RCC 7860 (cell line): ENCODE data around the gene TTC23L.
"Not testable (repeated sequence)": the region's sequence is repeated elsewhere in the genome, so short reads cannot be mapped to it uniquely, and the experiment has no call there.

Experiments used
- DNase-seq: peaks from one replicate; pipeline ENCODE4 v3.0.0-alpha.2; 2015; ENCODE audit warnings: low spot score
- FAIRE-seq: peaks from 2 replicates; lab custom pipeline; 2012; peaks lifted over from hg19 to GRCh38; lab: Jason Lieb, UNC

TTC23L gene, protein sequence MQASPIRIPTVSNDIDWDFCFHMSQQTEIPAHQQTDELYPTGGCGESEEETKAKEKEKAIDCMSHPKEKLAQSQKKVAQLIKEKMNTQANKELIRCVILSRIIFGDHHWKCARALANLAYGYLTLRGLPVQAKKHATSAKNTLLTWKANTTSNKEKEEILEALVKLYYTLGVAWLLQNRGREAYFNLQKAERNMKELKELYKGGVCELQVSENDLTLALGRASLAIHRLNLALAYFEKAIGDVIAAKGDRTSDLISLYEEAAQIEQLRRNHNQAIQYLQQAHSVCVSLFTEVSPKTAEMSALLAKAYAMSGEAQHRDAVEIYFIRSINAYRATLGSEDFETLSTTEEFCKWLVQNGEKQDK

GRCh38 chr5:34838785-34839714, at the start of gene TTC23L:
Gene TTC23L (plus strand): TSS chr5:34839164. CDS start chr5:34840672, 1,508 bp downstream.
- peak; percentile 88 for DNase-seq
- FAIRE-seq = no peak

- FAIRE-seq (no peak), DNase-seq (no peak)
Measured at GRCh38 chr5:34789639-34790038, 49.3 kb upstream of the TTC23L start.

- FAIRE-seq = no peak
Measured at GRCh38 chr5:34790069-34790468, 48.9 kb upstream of the TTC23L start.

DNA sequence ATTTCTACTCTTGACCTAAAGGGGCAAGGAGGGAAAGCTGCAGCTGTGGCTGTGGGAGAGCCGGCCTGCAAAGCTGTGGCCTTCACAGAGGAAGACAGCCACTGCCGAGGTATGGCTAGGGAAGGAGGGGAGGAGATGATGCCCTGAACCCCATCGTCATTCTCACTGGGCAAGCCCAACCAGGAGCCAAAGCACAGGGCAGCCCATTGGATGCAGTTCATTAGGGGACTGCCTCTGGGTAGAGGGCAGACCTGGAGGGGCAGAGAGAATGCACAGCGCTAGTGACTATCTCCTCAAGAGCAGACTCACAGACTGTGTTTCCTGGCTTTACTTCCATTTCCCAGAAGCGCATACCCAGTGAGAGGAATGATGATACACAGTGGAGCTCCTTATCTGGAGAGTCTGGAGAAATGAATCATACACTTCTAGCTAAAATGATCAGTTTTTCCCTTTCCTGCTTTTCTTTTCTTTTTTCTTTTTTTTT, 47.2 kb upstream of the TTC23L start:
- no peak for FAIRE-seq
- no peak for DNase-seq

More at GRCh38 chr5:34790069-34790468, 48.9 kb upstream of the TTC23L start:
- DNase-seq = no peak

DNA sequence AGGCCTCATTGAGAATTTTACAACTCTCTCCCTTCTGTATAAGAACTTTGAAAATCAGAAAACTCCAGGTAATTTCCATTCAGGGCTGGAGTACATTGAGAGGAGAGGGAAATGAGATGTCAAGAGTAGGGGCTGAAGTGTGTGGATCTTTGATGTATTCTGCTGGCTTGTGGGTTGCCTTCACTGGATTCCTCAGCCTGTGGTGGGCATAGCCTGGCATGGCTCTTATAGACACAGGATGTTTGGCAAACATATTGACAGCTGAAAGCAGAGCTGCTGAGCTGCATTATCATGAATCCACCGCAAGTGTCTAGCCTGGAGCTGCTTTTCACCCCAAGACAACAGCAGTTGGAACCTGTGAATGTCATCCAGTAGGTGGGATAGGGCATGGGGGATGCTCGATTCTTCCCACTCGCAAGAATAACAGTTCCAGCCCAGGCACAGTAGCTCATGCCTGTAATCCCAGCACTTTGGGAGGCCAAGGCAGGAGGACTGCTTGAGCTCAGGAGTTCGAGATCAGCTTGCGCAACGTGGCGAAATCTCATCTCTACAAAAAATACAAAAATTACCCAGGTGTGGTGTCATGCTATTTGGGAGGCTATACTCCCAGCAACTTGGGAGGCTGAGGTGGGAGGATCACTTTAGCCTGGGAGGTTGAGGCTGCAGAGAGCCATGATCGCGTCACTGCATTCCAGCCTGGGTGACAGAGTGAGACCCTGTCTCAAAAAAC, 36.0 kb upstream of the TTC23L start:
- no peak for DNase-seq
- no peak for FAIRE-seq

DNA sequence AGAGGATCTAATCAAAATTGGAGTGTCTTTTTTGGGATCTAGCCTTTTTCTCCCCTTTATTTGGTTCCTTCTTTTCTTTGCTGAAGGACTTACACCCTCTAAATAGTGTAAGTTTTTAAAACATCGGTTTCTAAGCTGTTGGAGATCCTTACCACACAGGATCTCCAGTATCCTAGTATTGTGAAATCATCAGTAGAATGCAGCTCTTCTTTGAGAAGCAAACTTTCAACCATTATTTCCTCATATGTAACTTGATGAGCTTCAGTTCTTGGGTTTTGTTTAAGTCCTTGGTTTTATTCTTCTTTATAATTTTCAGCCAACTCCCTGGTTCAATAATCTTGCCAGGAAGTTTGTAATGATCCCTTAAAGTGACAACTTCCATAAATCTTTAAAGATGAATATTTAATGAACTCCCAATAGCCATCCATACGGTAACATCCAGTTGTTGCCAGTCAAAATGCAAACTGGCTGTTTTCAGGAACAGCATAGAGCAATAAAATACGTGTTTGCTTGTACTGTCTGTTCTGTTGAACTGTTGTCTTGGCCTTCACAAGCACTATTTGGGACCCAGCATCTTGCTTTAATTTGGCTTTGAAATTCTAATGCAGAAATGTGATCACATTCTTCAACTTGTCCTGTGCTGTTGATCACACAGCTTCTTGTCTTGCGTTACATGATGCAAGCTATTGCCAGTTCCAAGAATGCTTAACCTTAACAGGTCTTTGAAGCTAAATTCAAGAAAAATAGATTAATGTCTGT, 34.8 kb upstream of the TTC23L start:
- FAIRE-seq = no peak

DNA sequence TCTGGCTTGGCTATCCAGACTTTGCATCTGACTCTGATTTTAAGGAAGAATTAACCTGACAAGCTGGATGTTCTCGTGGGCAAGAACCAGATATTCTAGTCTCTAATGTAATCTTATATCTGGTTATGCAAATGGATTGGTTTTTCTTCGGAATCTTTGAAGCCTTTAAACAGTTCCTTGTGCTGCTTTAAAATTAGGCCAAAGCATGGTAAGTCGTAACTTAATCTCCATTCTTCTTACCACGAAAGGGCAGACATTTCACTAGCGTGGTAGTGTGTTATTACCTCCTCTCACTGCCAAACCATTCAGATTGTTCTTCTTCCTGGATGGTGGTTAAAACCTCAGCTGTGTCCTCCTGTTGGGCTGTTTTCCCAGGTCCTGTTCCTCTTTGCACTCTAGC, 34.1 kb upstream of the TTC23L start:
- FAIRE-seq (no peak), DNase-seq (no peak)

More for the DNA sequence above, 34.8 kb upstream of the TTC23L start:
- DNase-seq = no peak

GRCh38 chr5:34806532-34806931, 32.4 kb upstream of the TTC23L start:
- no peak for FAIRE-seq
- no peak for DNase-seq

GRCh38 chr5:34811706-34812105, 27.3 kb upstream of the TTC23L start:
- no peak for FAIRE-seq
- no peak for DNase-seq

- FAIRE-seq (peak; percentile 50), DNase-seq (no peak)
Measured at GRCh38 chr5:34813509-34813908, 25.5 kb upstream of the TTC23L start.

DNA sequence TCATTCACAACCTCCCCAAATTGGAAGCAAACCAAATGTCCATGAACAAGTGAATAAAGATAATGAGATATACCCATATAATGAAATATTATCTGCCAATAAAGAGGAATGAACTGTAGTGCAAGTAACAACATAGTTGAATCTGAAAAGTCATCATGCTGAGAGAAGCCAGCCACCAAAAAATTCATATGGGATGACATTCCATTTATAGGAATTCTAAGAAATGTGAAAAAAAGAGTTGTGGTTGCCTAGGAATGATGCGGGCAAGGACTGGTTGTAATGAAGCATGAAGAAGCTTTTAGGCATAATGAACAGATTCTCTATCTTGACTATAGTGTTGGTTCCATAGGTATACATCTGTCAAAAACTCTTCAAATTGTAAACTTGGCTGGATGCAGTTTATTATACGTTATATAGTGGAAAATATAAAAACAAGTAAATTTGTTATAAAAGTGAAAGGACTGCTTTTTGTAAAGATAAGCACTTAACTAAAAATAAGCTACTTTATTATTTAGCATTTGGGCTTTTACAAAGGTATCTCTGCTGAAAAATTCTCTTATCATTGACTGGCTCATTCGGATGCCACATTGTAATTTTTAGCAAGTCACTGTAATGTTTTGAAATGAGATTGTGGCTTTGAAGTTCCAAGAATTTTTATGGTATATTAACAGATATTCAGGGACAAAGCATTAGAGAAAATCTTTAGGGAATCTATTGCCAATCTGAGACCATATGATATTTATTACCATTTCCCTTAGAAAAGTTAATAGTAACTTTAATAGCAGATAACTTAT, 21.2 kb upstream of the TTC23L start:
- FAIRE-seq (peak; percentile 93), DNase-seq (peak; percentile 62)

DNA sequence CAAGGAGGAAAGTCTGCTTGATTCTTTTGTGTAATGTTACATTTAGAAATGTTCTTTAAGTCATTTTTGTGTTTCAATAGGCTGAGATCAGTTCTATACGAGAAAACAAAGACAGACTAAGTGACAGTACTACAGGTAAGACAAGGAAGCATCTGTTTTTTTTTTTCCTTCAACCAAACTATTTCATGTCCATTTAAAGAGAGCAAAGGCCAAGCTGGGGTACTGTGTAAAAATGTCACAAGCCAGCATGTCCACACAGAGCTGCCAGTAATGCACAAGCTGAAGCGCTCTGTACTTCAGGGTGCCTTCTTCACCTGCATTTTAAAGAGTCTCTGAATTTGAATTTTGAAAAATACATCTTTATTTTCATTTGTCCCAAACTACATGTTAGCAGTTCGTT, 20.2 kb upstream of the TTC23L start:
- FAIRE-seq = no peak

DNA sequence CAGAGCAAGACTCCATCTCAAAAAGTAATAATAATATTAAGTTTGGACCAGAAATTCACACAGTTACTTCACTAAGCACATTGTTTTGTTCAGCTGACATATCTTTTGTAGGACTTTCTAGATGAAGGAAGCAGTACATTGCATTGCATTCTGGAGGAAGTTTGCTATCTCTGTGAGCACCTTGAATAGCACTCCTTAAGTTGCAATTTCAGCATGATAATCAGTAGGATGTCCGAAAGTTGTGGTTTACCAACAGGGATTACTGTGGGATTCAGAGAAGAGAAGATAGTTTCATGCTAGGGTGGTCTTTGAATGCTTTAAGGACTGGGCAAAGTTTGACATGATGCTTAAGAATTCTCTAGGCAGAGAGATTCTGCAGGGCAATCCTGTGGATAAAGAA, 18.4 kb upstream of the TTC23L start:
- FAIRE-seq (no peak), DNase-seq (no peak)

More for the DNA sequence above, 20.2 kb upstream of the TTC23L start:
- no peak for DNase-seq

- FAIRE-seq (no peak), DNase-seq (no peak)
Measured at GRCh38 chr5:34822956-34823715, 15.8 kb upstream of the TTC23L start.

GRCh38 chr5:34826347-34826746, 12.6 kb upstream of the TTC23L start:
- DNase-seq (no peak), FAIRE-seq (no peak)

GRCh38 chr5:34827588-34828506, 11.1 kb upstream of the TTC23L start:
- DNase-seq (no peak), FAIRE-seq (no peak)

- FAIRE-seq, DNase-seq: not testable (repeated sequence)
Measured at GRCh38 chr5:34830827-34831226, 8.1 kb upstream of the TTC23L start.

GRCh38 chr5:34831303-34831702, 7.7 kb upstream of the TTC23L start:
- FAIRE-seq (peak; percentile 16), DNase-seq (no peak)
